Loucy (cell line): Measurements from ENCODE around the gene SLC6A1.

ENCODE experiments used
- H2AFZ ChIP-seq: fragments of 200-600 bp; sonication (generic); 2 replicates; pipeline ENCODE4 v1.6.0; 2016; ENCODE audit warnings: antibody characterized with exemption, mild to moderate bottlenecking, low read length, moderate library complexity
- H3F3A ChIP-seq: fragments of 200-600 bp; 2 replicates; pipeline ENCODE4 v1.6.0; 2016; ENCODE audit warnings: antibody characterized with exemption, low read depth, mild to moderate bottlenecking
- H3K27me3 ChIP-seq: fragments of 200-600 bp; sonication (generic); 2 replicates; pipeline ENCODE4 v1.6.1; 2014; ENCODE audit warnings: low read length, mild to moderate bottlenecking; ENCODE audit not compliant: insufficient read depth, poor library complexity, severe bottlenecking
- H3K36me3 ChIP-seq: fragments of 200-600 bp; sonication (generic); 2 replicates; pipeline ENCODE4 v1.6.1; 2016; ENCODE audit warnings: low read length; ENCODE audit not compliant: insufficient read depth
- H3K4me1 ChIP-seq: fragments of 200-600 bp; sonication (generic); 2 replicates; pipeline ENCODE4 v1.5.1; 2014; ENCODE audit warnings: low read length, mild to moderate bottlenecking; ENCODE audit not compliant: insufficient read depth, poor library complexity, severe bottlenecking
- H3K4me2 ChIP-seq: fragments of 200-600 bp; sonication (generic); 2 replicates; pipeline ENCODE4 v1.6.0; 2014; ENCODE audit warnings: antibody characterized with exemption, low read length, low read depth, mild to moderate bottlenecking; ENCODE audit not compliant: poor library complexity, severe bottlenecking
- H3K4me3 ChIP-seq: fragments of 200-600 bp; sonication (generic); 2 replicates; pipeline ENCODE4 v1.5.1; 2014; ENCODE audit warnings: low read length, mild to moderate bottlenecking, mixed read lengths; ENCODE audit not compliant: poor library complexity, severe bottlenecking
- H3K79me2 ChIP-seq: fragments of 200-600 bp; sonication (generic); 2 replicates; pipeline ENCODE4 v1.6.1; 2014; ENCODE audit warnings: low read length; ENCODE audit not compliant: insufficient read depth
- H3K9ac ChIP-seq: fragments of 200-600 bp; sonication (generic); 2 replicates; pipeline ENCODE4 v1.6.0; 2014; ENCODE audit warnings: mild to moderate bottlenecking, low read depth, low read length, moderate library complexity; ENCODE audit not compliant: poor library complexity, severe bottlenecking
- H3K9me2 ChIP-seq: fragments of 200-600 bp; sonication (generic); replicated peaks from 2 replicates; pipeline ENCODE4 v1.6.1; 2016; ENCODE audit warnings: low read depth, low read length, mixed read lengths
- H3K9me3 ChIP-seq: fragments of 200-600 bp; sonication (generic); 2 replicates; pipeline ENCODE4 v1.6.1; 2014; ENCODE audit warnings: mild to moderate bottlenecking, antibody characterized with exemption, low read length, low read depth; ENCODE audit not compliant: insufficient read depth
- H4K20me1 ChIP-seq: fragments of 200-600 bp; sonication (generic); 2 replicates; pipeline ENCODE4 v1.6.0; 2014; ENCODE audit warnings: antibody characterized with exemption, low read length, mild to moderate bottlenecking; ENCODE audit not compliant: insufficient read depth, poor library complexity, severe bottlenecking
- EZH2phosphoT487 ChIP-seq: fragments of 200-600 bp; IDR thresholded peaks from 2 replicates; pipeline ENCODE4 v1.6.1; 2018; ENCODE audit warnings: antibody characterized with exemption, mild to moderate bottlenecking, moderate library complexity, borderline replicate concordance
- TF ChIP-seq, protein P1 (sequence below): fragments of 200-600 bp; sonication (generic); conservative IDR thresholded peaks from 2 replicates; pipeline ENCODE4 v1.5.1; 2014; ENCODE audit warnings: mild to moderate bottlenecking, antibody characterized with exemption, low read length

SLC6A1 gene

DNA sequence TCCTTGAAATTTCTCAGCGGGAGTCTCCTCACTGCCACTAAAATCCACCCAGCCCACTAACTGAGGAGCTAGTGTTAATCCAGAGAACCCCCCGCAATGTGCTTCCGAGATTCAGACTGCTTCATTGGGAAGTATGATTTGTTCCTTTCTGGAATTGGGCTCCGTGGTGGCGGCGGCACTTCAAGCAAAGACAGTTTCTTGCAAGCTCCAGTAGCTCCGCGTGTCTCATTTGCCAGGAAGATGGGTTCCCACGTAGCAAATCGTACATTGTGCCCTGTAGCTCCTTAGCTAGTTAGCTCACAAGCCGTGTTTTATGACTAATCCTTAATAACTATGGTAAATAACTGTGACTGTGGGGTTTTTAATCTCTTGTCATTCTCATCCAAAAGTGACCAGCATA lies 45.4 kb downstream of the SLC6A1 start:
- no peak for TF ChIP-seq EZH2phosphoT487
- TF ChIP-seq, protein P1, sequence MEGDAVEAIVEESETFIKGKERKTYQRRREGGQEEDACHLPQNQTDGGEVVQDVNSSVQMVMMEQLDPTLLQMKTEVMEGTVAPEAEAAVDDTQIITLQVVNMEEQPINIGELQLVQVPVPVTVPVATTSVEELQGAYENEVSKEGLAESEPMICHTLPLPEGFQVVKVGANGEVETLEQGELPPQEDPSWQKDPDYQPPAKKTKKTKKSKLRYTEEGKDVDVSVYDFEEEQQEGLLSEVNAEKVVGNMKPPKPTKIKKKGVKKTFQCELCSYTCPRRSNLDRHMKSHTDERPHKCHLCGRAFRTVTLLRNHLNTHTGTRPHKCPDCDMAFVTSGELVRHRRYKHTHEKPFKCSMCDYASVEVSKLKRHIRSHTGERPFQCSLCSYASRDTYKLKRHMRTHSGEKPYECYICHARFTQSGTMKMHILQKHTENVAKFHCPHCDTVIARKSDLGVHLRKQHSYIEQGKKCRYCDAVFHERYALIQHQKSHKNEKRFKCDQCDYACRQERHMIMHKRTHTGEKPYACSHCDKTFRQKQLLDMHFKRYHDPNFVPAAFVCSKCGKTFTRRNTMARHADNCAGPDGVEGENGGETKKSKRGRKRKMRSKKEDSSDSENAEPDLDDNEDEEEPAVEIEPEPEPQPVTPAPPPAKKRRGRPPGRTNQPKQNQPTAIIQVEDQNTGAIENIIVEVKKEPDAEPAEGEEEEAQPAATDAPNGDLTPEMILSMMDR: no peak
- no peaks in the 10 kb centered on the region for H4K20me1 ChIP-seq
- H3K27me3 ChIP-seq: no peaks in the 10 kb centered on the region
- no peak overlapping the region for H2AFZ ChIP-seq
- H3K9me3 ChIP-seq: no peaks in the 10 kb centered on the region
- no peak overlapping the region for H3K4me2 ChIP-seq
- H3K4me1 ChIP-seq: no peaks in the 10 kb centered on the region
- H3K36me3 ChIP-seq: no peaks in the 10 kb centered on the region
- H3K9me2 ChIP-seq: no peaks in the 10 kb centered on the region
- H3F3A ChIP-seq: no peaks in the 10 kb centered on the region
- H3K9ac ChIP-seq: no peak overlapping the region
- H3K79me2 ChIP-seq: no peaks in the 10 kb centered on the region
- no peak overlapping the region for H3K4me3 ChIP-seq

DNA sequence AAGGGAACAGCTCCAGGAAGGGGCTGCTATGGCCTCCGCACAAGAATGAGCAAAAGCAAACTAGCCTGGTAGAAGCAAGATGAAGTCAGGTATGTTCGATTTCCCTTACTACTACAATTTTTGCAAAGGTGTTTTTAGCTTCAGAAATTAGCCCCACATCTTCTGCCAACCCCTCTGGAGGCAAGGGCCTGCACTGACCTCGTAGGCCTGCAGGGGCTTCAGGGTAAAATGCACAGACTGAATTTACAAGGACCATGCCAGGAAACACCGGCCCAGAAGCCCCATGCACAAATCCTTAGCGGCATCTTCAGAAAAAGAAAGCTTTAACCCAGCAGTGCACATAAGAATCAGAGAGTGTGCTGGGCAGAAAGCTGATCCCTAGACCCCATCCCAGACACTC lies 53.0 kb downstream of the SLC6A1 start:
- Histone ChIP-seq H3K4me2 (no peak overlapping the region), H3K9me3 (no peaks in the 10 kb centered on the region), H3K4me3 (no peak overlapping the region), H3K9me2 (no peaks in the 10 kb centered on the region), H3F3A (no peaks in the 10 kb centered on the region), H3K79me2 (no peaks in the 10 kb centered on the region), H4K20me1 (no peaks in the 10 kb centered on the region), H3K9ac (no peak overlapping the region), H3K27me3 (no peaks in the 10 kb centered on the region), H2AFZ (no peak overlapping the region), H3K36me3 (no peaks in the 10 kb centered on the region), H3K4me1 (no peaks in the 10 kb centered on the region)
- TF ChIP-seq EZH2phosphoT487: no peak
- TF ChIP-seq, protein P1: no peak; the same call in 1 of the 2 replicates

DNA sequence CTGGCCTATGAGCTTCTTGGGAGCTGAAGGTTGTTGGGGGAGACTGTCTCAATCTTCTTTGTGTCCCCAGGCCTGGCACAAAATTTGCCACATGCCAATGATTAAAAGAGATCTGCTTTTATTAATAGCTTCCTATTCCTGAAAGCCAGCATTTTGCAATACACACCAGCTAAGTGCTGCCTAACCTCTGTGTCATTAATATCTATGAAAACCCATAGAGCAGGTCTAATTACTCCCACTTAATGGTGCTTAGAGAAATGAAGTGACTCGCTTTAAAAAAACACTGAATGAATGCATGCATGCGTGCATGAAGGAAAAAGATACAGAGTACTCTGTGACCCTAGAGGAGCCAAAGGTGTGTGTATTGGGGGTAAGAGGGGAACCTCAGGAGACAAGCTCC lies 55.0 kb downstream of the SLC6A1 start:
- H3K4me3 ChIP-seq: no peak overlapping the region
- no peak overlapping the region for H3K9ac ChIP-seq
- no peaks in the 10 kb centered on the region for H3K79me2 ChIP-seq
- no peaks in the 10 kb centered on the region for H3F3A ChIP-seq
- no peaks in the 10 kb centered on the region for H3K36me3 ChIP-seq
- no peak overlapping the region for H2AFZ ChIP-seq
- H3K4me2 ChIP-seq: no peak overlapping the region
- H3K4me1 ChIP-seq: no peaks in the 10 kb centered on the region
- H3K27me3 ChIP-seq: no peaks in the 10 kb centered on the region
- H3K9me2 ChIP-seq: no peaks in the 10 kb centered on the region
- TF ChIP-seq, protein P1: no peak
- no peak for TF ChIP-seq EZH2phosphoT487
- H3K9me3 ChIP-seq: no peaks in the 10 kb centered on the region
- no peaks in the 10 kb centered on the region for H4K20me1 ChIP-seq
